GM18526 (cell line): ENCODE measurements around the gene NHLH1.

ENCODE experiments used
- POLR2A ChIP-seq: IDR thresholded peaks from 3 replicates; pipeline ENCODE4 v1.6.1; 2011; ENCODE audit not compliant: insufficient read length; ENCODE audit errors: extremely low read depth

The NHLH1 gene

DNA sequence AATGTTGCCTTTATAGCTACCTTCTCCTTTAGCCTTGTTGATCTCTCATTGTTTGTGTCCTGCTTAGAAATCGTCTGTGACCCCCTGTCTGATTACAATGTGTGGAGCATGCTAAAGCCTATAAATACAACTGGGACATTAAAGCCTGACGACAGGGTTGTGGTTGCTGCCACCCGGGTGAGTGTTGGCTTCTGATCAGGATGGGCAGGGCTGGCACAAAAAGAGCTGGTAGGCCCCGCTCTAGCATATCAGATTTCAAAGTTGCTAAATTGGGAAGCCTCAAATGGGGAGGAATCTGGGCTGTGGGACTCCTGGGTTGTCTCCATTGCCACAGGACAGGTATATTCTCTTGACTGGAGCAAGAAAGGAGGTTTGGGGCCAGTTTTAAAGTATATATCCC lies 15.2 kb upstream of the NHLH1 start:
- no peak for TF ChIP-seq POLR2A

DNA sequence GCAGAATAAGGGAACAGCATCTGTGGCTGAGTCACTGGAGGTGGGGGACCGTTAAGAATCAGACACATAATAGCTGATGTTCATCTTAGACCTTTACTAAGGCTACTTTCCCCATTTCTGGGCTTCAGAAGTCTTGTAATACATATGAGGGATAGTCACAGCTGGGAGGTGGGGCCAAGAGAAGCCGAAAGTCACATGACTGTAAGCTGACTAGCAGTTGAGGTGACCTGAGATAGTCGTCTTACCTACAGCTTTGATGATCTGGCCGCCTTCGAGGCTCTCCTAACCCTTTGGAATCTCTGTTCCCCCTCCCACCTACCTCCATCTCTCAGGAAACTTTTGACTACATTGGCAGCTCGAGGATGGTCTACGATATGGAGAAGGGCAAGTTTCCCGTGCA lies 14.3 kb upstream of the NHLH1 start:
- TF ChIP-seq POLR2A = no peak

DNA sequence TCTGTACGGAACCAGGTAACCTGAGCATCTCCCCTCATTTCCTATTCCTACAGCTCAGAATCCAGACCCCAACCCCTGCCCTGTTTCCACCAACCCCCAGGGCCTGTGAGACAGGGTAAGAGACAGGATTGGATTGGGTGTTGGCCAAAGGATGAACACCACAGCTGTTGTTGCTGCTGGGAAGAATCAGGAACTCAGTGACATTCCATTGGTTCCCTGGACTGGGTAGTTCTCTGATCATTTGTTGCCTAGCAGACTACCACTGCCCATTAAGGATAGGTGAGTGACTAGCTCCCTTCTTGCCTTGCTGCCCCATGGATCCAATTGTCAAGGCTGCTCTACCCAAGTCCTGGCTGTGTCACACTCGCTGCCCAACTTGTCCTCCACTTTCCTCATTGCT lies 13.6 kb upstream of the NHLH1 start:
- no peak for TF ChIP-seq POLR2A

DNA sequence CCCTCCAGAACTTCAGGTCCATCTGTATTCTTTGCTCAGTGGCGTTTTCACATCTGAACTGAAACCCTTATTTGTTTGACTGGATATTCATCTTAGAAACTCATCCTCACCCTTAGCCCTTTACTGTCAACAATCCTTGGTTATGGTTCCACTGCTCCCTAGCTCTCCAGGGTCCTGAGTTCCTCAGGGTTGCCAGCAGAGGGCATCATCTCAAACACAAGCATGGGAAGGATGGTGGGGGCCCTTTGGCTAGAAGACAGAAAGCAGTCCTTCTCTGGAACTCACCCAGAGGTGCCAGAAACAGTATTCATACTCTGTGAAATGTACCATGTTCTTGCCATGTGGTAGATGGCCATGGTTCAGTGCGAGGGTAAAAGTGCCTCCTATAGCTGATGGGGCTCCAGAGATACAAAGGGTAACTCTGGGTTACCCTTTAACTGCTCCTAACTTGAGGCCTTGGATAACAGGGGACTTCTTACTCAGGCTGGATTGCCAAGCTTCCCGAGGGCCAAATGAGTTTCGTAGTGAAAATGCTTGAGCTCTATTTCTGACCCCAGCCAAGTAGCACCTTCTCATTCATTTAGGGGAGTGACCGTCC lies 12.4 kb upstream of the NHLH1 start:
- TF ChIP-seq POLR2A = no peak

DNA sequence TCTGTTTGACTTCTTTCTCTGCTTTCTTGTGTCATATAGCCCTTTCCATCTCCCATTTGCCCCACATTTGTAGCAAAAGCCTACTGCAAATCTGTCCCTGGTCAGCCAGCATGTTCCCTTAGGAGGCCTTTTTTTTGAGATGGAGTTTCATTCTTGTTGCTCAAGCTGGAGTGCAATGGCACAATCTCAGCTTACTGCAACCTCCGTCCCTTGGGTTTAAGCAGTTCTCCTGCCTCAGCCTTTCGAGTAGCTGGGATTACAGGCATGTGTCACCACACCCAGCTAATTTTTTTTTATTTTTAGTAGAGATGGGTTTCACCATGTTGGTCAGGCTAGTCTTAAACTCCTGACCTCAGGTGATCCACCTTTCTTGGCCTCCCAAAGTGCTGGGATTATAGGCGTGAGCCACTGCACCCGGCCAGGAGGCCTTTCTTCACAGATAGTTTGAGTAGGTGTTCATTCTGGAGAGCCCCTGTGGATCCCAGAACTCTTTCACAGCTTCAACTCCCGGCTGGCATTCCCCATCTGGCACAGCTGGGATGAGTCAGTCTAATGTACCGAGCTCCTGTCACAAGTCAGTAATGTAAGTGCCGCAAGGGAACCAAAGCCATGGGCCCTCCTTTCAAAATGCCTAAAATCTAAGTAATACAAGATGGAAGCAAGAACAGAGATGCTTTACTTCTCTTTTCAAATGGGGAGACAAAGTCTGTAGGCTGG lies 9.4 kb upstream of the NHLH1 start:
- TF ChIP-seq POLR2A = no peak

DNA sequence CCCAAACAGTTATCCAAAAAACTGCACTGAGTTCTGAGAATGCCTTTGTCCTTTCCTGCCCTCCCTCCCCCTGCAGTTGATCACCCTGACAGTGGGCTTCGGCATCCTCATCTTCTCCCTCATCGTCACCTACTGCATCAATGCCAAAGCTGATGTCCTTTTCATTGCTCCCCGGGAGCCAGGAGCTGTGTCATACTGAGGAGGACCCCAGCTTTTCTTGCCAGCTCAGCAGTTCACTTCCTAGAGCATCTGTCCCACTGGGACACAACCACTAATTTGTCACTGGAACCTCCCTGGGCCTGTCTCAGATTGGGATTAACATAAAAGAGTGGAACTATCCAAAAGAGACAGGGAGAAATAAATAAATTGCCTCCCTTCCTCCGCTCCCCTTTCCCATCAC lies 8.8 kb upstream of the NHLH1 start:
- TF ChIP-seq POLR2A = no peak

DNA sequence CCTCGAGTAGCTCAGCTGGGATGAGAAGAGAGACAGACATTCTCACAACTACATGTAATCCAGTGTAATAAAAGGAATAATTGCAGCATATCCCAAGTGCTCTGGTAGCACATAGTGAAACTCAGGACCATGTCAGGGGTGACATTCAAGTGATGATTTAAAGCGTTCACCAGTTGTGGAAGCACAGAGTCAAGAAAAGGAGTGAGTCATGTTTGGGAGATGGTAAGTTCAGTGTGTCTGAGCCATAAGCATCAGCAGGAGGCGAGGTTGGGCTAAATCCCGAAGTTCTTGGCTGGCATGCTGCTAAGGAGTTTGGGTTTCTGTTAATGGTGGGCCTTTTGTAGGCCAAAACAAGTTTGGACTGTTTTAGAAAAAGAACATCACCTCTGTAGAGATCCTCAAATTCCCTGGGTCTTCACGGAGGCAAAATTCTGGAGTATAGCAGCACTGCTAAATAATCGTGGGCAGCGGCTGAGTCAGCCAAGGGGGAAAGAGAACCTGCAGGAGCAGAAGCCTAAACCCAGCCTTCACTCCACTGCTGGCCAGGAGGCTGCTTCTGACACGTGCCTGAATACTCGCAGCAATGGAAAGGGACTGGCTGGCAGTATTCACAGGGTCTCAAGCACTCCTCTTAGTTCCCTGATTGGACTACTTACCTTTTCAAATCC lies 7.2 kb upstream of the NHLH1 start:
- TF ChIP-seq POLR2A = no peak

DNA sequence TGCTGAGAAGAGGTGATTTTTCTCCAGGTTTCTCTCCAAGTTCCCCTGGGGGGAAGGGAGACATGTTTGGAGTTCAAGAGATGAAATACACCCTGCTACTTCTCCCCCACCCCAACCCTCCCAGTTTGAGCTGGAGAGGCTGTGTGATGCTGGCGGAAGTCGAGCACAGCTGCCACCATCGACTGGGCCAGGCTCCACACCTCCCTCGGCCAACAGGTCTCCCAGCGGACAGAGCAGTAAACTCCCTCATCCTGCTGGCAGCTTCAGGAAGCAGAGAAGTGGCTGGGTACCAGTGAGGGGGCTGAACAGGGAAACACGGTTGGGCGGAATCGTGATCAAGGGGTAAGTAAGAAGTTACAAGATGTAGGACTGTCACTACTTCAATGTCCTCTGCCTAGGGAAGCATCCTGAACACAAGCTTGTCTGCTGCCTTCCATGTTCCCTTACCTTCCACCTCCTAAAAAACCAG lies 6.6 kb upstream of the NHLH1 start:
- no peak for TF ChIP-seq POLR2A

DNA sequence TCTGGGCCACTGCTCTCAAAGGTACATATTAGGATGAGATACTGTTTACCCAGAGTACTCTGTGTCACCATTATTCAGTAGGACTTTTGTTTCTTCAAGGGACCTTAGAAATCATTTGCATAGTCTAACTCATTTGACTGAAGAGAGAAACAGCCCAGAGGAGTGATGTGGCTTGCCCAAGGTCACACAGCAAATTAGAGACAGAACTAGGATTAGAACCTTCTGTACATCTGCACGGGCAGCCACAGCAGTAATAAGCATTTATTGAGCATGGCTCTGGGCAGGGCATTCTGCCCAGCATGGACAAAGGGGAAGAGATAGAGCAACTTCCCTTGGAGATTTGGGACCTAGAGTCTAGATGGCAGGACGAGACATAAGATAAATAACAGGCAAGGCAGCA lies 5.7 kb upstream of the NHLH1 start:
- no peak for TF ChIP-seq POLR2A

DNA sequence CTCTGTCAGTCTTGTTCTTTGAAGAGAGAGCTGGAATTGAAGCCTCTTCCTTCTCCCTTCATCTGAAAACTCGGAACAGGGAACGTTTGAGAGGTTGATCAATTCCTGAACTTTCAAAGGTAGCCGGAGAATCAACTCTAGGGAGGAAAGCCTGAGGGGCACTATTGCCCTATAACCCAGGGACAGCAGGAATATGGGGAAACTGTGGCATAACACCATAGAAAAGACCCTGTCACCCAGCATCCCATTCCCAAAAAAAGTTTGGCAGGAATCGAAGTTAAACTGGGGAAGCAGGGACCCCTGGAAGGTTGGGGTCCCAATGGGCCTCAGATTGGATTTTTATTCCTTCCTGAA lies 5.1 kb upstream of the NHLH1 start:
- TF ChIP-seq POLR2A = no peak

DNA sequence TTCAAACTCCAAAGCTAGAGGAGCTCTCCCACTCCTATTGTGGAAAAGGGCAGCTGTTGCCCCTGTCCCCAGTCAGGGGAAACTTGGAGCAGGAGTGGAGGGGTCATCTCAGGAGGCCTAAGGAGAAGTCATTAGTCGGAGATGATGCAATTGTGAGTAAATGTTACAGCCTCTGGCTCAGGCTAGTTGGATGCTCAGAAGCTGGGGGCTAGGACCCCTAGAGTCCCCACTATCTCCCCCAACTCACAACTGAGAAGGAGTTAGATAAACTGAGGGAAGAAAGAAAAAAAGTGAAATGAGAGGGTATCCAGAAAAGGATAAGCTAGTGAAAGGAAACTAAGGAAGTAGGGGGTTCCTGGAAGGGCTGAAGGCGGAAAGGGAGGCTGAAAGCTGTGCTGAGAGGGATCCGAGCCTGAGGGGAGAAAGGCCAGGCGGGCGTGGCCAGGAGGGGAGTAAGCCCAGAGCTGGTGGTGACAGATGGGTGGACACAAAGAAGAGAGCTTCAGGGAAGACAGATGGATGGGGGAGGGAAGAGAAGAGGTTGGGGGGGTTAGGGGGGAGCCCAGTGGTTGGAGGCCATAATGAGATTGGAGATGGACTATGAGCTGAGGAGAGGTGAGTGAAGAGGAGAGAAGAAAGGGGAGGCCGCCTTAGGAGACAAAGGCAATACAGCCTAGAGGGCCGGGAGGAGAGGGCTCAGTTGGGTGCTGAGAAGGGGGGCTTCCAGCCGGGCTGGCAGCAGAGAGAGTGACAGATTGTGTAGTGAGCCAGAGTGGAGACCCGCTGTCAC lies 4.5 kb upstream of the NHLH1 start:
- no peak for TF ChIP-seq POLR2A

DNA sequence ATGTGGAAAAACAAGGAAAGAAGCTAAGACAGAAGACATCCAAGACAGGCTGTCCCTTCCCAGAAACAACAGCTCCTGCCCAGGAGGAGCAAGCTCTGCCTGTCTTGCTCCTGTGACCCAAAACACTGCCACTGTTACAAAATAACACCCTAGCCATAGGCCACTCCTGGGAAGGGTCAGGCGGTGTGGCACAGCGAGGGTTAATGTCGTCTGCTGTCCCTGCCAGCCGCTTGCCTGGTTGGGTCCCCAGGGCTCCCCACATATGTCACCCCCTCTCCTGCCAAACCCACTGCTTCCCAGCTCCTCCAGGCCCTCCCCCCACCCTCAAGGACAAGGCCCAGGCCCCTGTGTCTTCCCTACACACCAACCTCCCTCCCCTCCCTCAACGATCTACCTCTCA lies 3.9 kb upstream of the NHLH1 start:
- no peak for TF ChIP-seq POLR2A

DNA sequence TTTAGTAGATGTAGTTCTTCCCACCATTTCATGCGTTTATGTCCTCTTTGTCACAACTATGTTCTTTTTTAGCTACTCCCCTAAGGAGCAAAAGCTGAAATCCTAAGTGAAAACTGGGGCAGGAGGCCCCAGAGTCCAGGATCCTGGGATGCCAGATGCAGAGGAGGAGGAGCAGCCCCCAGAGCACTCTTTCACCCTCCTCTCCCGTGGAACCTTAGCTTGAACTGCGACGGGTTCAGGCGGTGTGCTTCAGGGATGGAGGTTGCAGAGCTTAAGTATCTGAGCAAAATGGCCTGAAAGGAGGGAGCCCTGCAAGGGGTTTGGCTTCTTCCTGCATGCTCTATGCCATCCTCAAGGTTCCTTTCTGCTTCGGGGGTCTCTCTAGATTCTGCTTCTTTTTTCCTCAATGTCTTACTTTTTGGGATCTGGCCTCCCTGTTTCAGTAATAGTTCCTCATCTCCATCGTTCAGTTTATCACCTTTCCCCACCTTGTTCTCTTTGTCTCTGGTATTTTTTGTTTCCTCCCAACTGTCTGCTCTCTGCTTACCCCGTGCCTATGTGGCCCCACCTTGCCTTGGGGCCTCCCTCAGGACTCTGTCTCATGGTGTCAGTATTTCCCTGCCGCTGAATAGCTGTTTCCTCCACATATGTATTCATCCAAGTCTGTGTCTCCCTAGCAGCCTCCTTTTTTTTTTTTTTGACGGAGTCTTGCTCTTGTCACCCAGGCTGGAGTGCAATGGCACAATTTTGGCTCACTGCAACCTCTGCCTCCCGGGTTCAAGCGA lies 2.7 kb upstream of the NHLH1 start:
- no peak for TF ChIP-seq POLR2A

DNA sequence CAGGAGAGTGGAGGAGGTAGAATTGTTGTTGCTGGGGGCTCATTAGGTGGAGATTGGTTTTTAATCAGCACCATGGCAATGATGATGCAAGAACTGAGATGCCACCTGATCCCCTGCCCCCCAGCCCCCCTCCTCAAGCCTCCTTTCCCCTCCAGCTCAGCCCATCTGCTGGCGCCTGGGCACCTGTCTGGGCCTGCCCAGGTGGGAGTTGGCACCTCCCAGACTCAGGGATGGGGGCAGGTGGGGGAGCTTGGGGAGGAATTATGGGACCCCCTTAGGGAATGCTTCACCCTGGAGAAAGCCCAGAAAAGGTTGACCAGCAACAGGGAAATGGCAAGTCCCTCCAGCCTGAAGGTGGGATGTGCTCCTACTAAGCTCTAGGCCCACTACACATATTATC lies 1.5 kb upstream of the NHLH1 start:
- no peak for TF ChIP-seq POLR2A

DNA sequence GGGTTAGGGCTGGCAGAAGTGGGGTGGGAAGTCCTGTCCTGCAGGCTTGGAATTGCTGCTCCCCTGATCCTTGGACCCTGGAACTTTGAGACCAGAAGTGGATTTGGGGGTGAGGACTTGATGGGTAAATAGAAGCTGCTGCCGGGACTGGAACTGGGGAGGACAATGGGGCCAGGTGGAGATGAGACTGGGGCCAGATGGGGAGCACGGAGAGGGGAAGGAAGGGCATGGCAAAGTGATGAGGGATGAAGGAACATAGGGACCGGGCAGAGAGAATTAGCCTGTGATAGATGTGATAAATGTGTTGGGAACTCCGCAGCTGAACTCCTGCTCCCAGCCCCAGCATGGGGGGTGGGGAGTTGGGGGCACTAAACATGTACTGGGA lies 637 bp downstream of the NHLH1 start:
- TF ChIP-seq POLR2A = no peak
